ENCODE measurements around the gene CETP.

- TF ChIP-seq EZH2 (IDR thresholded peaks at IDR 0.05; ENCODE audit: borderline replicate concordance, low read depth, low read length, severe bottlenecking): no peak
- no peak for TF ChIP-seq CTCF (IDR thresholded peaks at IDR 0.05; ENCODE audit: borderline replicate concordance, extremely low read depth, low read length, poor library complexity, severe bottlenecking)
These were observed 48.0 kb downstream of the CETP start for GRCh38 chr16:57009643-57010170.
